SK-N-SH treated with all-trans-retinoic acid at 6 μM for 48 hours (cell line): Measurements from ENCODE around the gene ZDHHC17.
"Not testable (repeated sequence)": the region's sequence is repeated elsewhere in the genome, so short reads cannot be mapped to it uniquely, and the experiment has no call there.

Experiments used
- ATAC-seq: fragments of 200-7000 bp; cut with Tn5 transposase; 3 replicates; pipeline ENCODE4 v1.9.1; 2020; ENCODE audit warnings: mild to moderate bottlenecking, moderate library complexity
- ARNTL ChIP-seq: fragments of 450-650 bp; formaldehyde crosslinking; IDR thresholded peaks from 2 replicates; pipeline ENCODE4 v1.5.0; 2020; ENCODE audit warnings: low read depth, mild to moderate bottlenecking, moderate library complexity, borderline replicate concordance
- BACH2 ChIP-seq: fragments of 250-450 bp; sonication (Bioruptor Pico); IDR thresholded peaks from 2 replicates; pipeline ENCODE4 v1.9.0; 2021; ENCODE audit warnings: mild to moderate bottlenecking, borderline replicate concordance
- CREB5 ChIP-seq: fragments of 250-450 bp; sonication (Bioruptor Pico); IDR thresholded peaks from 2 replicates; pipeline ENCODE4 v1.5.1; 2020; ENCODE audit warnings: low read depth, mild to moderate bottlenecking, moderate library complexity
- CSDC2 ChIP-seq: fragments of 250-450 bp; sonication (Bioruptor Pico); IDR thresholded peaks from 2 replicates; pipeline ENCODE4 v1.5.0; 2020; ENCODE audit warnings: mild to moderate bottlenecking, moderate library complexity
- CSRNP3 ChIP-seq: fragments of 250-450 bp; sonication (Bioruptor Pico); IDR thresholded peaks from 2 replicates; pipeline ENCODE4 v1.5.1; 2021; ENCODE audit warnings: mild to moderate bottlenecking, moderate library complexity
- ESRRG ChIP-seq: fragments of 250-450 bp; sonication (Bioruptor Pico); IDR thresholded peaks from 2 replicates; pipeline ENCODE4 v1.6.1; 2021; ENCODE audit warnings: mild to moderate bottlenecking
- GLIS3 ChIP-seq: fragments of 250-450 bp; sonication (Bioruptor Pico); IDR thresholded peaks from 2 replicates; pipeline ENCODE4 v1.5.0; 2020; ENCODE audit warnings: mild to moderate bottlenecking, moderate library complexity
- ISL1 ChIP-seq: fragments of 250-450 bp; sonication (Bioruptor Pico); IDR thresholded peaks from 2 replicates; pipeline ENCODE4 v2.1.2; 2022; ENCODE audit warnings: mild to moderate bottlenecking, moderate library complexity
- OSR1 ChIP-seq: fragments of 250-450 bp; sonication (Bioruptor Pico); IDR thresholded peaks from 2 replicates; pipeline ENCODE4 v1.8.0; 2022; ENCODE audit warnings: moderate library complexity, mild to moderate bottlenecking, inconsistent platforms
- POU6F1 ChIP-seq: fragments of 250-450 bp; sonication (Bioruptor Pico); IDR thresholded peaks from 2 replicates; pipeline ENCODE4 v1.8.0; 2021; ENCODE audit warnings: low read depth, mild to moderate bottlenecking, moderate library complexity, borderline replicate concordance
- PPARA ChIP-seq: fragments of 250-450 bp; sonication (Bioruptor Pico); IDR thresholded peaks from 2 replicates; pipeline ENCODE4 v1.5.0; 2020; ENCODE audit warnings: mild to moderate bottlenecking, borderline replicate concordance
- RARB ChIP-seq: fragments of 250-450 bp; sonication (Bioruptor Pico); IDR thresholded peaks from 2 replicates; pipeline ENCODE4 v1.8.0; 2021; ENCODE audit warnings: mild to moderate bottlenecking, moderate library complexity
- SNAI2 ChIP-seq: fragments of 250-450 bp; sonication (Bioruptor Pico); IDR thresholded peaks from 2 replicates; pipeline ENCODE4 v1.5.0; 2020; ENCODE audit warnings: mild to moderate bottlenecking, moderate library complexity
- TOX ChIP-seq: fragments of 250-450 bp; sonication (Bioruptor Pico); IDR thresholded peaks from 2 replicates; pipeline ENCODE4 v1.8.0; 2021; ENCODE audit warnings: mild to moderate bottlenecking, moderate library complexity, borderline replicate concordance
- ZC3H10 ChIP-seq: fragments of 250-450 bp; sonication (Bioruptor Pico); IDR thresholded peaks from 2 replicates; pipeline ENCODE4 v1.5.1; 2021; ENCODE audit warnings: mild to moderate bottlenecking, moderate library complexity
- ZFP3 ChIP-seq: fragments of 250-450 bp; sonication (Bioruptor Pico); IDR thresholded peaks from 2 replicates; pipeline ENCODE4 v1.5.0; 2020; ENCODE audit warnings: mild to moderate bottlenecking, moderate library complexity
- ZFP30 ChIP-seq: fragments of 450-650 bp; formaldehyde crosslinking; IDR thresholded peaks from 2 replicates; pipeline ENCODE4 v1.5.0; 2022; ENCODE audit warnings: mild to moderate bottlenecking, moderate library complexity
- ZNF565 ChIP-seq: fragments of 450-650 bp; formaldehyde crosslinking; conservative IDR thresholded peaks from 2 replicates; pipeline ENCODE4 v1.5.0; 2020; ENCODE audit warnings: low read depth, mild to moderate bottlenecking, moderate library complexity
- ZNF70 ChIP-seq: fragments of 450-650 bp; formaldehyde crosslinking; IDR thresholded peaks from 2 replicates; pipeline ENCODE4 v1.5.0; 2020; ENCODE audit warnings: mild to moderate bottlenecking, moderate library complexity
- ZNF8 ChIP-seq: fragments of 450-650 bp; formaldehyde crosslinking; IDR thresholded peaks from 2 replicates; pipeline ENCODE4 v1.5.0; 2020; ENCODE audit warnings: mild to moderate bottlenecking, moderate library complexity
- TF ChIP-seq, protein P1 (sequence below): fragments of 250-450 bp; sonication (Bioruptor Pico); IDR thresholded peaks from 2 replicates; pipeline ENCODE4 v1.8.0; 2020; ENCODE audit warnings: mild to moderate bottlenecking, moderate library complexity, borderline replicate concordance
- TF ChIP-seq, protein P2 (sequence below): fragments of 250-450 bp; sonication (Bioruptor Pico); IDR thresholded peaks from 2 replicates; pipeline ENCODE4 v1.5.0; 2020; ENCODE audit warnings: mild to moderate bottlenecking, moderate library complexity

Gene ZDHHC17

GRCh38 chr12:76778364-76778763 lies 14.4 kb downstream of the ZDHHC17 start:
- no peak for ATAC-seq
- TF ChIP-seq PPARA (CRISPR knock-in tag), result no peak
- TF ChIP-seq ZNF8 (CRISPR knock-in tag), result no peak
- TF ChIP-seq ZFP30 (CRISPR knock-in tag), result no peak
- TF ChIP-seq ZFP3 (CRISPR knock-in tag), result no peak
- TF ChIP-seq, all 23 proteins: peak for 0

GRCh38 chr12:76779310-76779709 lies 15.4 kb downstream of the ZDHHC17 start:
- not testable (repeated sequence) for ATAC-seq

DNA sequence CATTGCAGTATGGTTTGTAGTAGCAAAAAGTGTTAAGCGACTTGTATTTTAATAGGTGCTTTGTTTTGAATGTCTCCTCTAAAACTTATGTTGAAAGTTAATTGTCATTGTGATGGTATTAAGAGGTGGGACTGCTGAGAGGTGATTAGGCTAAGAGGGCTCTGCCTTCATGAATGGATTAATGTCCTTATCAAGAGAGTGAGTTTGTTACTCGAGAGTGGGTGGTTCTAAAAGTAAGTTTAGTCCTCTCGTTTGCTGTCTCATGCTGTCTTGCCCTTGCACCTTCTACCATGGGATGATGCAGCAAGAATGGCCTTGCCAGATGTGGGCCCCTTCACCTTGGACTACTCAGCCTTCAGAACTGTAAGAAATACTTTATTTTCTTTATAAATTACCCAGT lies 17.4 kb downstream of the ZDHHC17 start:
- no peak for ATAC-seq

DNA sequence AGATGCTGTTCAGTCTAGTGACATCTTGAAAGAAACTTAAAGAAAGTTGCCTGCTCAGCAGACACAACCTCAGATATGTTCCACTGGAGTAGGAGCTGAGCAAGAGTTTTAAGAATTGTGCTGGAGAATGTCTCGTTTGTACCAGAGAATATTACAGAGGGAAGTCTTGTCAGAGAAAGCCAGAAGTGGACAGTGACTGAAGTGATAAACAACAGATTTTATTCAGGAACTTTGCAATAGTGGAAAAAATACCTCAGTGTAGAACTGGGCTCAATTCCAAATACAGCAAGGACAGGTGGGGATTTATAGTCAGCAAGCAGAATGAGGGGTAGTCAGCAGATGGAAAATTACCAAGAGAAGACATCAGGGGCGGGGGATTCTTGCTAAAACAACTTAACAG lies 18.6 kb downstream of the ZDHHC17 start:
- ATAC-seq, result no peak; the same call in 2 of the 3 replicates
- TF ChIP-seq ESRRG (CRISPR knock-in tag), result no peak
- no peak for TF ChIP-seq BACH2 (CRISPR knock-in tag)
- no peak for TF ChIP-seq ARNTL
- TF ChIP-seq, protein P1, sequence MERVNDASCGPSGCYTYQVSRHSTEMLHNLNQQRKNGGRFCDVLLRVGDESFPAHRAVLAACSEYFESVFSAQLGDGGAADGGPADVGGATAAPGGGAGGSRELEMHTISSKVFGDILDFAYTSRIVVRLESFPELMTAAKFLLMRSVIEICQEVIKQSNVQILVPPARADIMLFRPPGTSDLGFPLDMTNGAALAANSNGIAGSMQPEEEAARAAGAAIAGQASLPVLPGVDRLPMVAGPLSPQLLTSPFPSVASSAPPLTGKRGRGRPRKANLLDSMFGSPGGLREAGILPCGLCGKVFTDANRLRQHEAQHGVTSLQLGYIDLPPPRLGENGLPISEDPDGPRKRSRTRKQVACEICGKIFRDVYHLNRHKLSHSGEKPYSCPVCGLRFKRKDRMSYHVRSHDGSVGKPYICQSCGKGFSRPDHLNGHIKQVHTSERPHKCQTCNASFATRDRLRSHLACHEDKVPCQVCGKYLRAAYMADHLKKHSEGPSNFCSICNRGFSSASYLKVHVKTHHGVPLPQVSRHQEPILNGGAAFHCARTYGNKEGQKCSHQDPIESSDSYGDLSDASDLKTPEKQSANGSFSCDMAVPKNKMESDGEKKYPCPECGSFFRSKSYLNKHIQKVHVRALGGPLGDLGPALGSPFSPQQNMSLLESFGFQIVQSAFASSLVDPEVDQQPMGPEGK (CRISPR knock-in tag), result no peak
- no peak for TF ChIP-seq RARB (CRISPR knock-in tag)
- TF ChIP-seq TOX, result no peak
- TF ChIP-seq CSRNP3, result no peak
- TF ChIP-seq SNAI2, result no peak
- no peak for TF ChIP-seq ZNF565 (CRISPR knock-in tag)
- no peak for TF ChIP-seq OSR1 (CRISPR knock-in tag)
- TF ChIP-seq GLIS3, result no peak
- TF ChIP-seq CSDC2 (CRISPR knock-in tag), result no peak
- no peak for TF ChIP-seq CREB5

More for the DNA sequence above, 17.4 kb downstream of the ZDHHC17 start:
- TF ChIP-seq ZFP30 (CRISPR knock-in tag), result no peak
- no peak for TF ChIP-seq SNAI2
- no peak for TF ChIP-seq CSRNP3

- no peak; the same call in 2 of the 3 replicates for ATAC-seq
- no peak for TF ChIP-seq ZC3H10 (CRISPR knock-in tag)
- TF ChIP-seq, protein P2, sequence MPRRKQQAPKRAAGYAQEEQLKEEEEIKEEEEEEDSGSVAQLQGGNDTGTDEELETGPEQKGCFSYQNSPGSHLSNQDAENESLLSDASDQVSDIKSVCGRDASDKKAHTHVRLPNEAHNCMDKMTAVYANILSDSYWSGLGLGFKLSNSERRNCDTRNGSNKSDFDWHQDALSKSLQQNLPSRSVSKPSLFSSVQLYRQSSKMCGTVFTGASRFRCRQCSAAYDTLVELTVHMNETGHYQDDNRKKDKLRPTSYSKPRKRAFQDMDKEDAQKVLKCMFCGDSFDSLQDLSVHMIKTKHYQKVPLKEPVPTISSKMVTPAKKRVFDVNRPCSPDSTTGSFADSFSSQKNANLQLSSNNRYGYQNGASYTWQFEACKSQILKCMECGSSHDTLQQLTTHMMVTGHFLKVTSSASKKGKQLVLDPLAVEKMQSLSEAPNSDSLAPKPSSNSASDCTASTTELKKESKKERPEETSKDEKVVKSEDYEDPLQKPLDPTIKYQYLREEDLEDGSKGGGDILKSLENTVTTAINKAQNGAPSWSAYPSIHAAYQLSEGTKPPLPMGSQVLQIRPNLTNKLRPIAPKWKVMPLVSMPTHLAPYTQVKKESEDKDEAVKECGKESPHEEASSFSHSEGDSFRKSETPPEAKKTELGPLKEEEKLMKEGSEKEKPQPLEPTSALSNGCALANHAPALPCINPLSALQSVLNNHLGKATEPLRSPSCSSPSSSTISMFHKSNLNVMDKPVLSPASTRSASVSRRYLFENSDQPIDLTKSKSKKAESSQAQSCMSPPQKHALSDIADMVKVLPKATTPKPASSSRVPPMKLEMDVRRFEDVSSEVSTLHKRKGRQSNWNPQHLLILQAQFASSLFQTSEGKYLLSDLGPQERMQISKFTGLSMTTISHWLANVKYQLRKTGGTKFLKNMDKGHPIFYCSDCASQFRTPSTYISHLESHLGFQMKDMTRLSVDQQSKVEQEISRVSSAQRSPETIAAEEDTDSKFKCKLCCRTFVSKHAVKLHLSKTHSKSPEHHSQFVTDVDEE (CRISPR knock-in tag), result no peak
- TF ChIP-seq TOX, result no peak
- TF ChIP-seq BACH2 (CRISPR knock-in tag), result no peak
- no peak for TF ChIP-seq ZFP3 (CRISPR knock-in tag)
- TF ChIP-seq ISL1 (CRISPR knock-in tag), result no peak
- no peak for TF ChIP-seq ARNTL
- no peak for TF ChIP-seq POU6F1 (CRISPR knock-in tag)
- no peak for TF ChIP-seq SNAI2
- no peak for TF ChIP-seq ZNF70
- TF ChIP-seq ZNF565 (CRISPR knock-in tag), result no peak
- no peak for TF ChIP-seq CSRNP3
- no peak for TF ChIP-seq ZNF8 (CRISPR knock-in tag)
- TF ChIP-seq PPARA (CRISPR knock-in tag), result no peak
These were observed 20.7 kb downstream of the ZDHHC17 start for GRCh38 chr12:76784600-76785051.
